GM19395 (cell line): ENCODE measurements around the gene AZU1.

Experiments
- ATAC-seq: cut with Tn5 transposase; IDR thresholded peaks from one replicate; pipeline ENCODE4 v1.9.1; 2021; ENCODE audit warnings: mild to moderate bottlenecking, moderate library complexity; ENCODE audit not compliant: unreplicated experiment

AZU1 gene, protein sequence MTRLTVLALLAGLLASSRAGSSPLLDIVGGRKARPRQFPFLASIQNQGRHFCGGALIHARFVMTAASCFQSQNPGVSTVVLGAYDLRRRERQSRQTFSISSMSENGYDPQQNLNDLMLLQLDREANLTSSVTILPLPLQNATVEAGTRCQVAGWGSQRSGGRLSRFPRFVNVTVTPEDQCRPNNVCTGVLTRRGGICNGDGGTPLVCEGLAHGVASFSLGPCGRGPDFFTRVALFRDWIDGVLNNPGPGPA

DNA sequence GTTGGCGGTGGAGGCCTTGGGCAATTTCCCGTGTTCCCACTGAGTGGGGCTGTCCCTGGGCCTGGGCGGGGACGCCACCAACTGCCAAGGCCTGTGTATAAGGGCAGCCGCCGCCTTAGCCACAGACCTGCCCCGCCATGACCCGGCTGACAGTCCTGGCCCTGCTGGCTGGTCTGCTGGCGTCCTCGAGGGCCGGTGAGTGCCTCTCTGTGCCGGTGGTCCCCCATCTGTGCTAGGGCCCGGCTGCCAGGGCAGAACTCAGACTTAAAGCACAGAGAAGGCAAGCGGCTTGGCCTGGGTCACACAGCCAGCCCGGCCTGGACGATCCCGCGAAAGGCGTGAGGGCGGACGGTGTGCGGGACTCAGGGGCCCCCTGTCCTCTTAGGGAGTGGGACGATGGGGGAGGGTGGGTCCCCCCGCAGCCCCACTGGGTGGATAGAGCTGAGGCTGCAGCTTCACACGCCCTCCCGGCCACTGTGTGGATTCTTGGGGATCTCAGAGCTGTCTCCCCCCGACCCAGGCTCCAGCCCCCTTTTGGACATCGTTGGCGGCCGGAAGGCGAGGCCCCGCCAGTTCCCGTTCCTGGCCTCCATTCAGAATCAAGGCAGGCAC is at the start of gene AZU1:
Gene AZU1 (plus strand): TSS at position 128 of the 612 bp plus-strand sequence. CDS start 10 bp downstream, at position 138.
- no peak for ATAC-seq

DNA sequence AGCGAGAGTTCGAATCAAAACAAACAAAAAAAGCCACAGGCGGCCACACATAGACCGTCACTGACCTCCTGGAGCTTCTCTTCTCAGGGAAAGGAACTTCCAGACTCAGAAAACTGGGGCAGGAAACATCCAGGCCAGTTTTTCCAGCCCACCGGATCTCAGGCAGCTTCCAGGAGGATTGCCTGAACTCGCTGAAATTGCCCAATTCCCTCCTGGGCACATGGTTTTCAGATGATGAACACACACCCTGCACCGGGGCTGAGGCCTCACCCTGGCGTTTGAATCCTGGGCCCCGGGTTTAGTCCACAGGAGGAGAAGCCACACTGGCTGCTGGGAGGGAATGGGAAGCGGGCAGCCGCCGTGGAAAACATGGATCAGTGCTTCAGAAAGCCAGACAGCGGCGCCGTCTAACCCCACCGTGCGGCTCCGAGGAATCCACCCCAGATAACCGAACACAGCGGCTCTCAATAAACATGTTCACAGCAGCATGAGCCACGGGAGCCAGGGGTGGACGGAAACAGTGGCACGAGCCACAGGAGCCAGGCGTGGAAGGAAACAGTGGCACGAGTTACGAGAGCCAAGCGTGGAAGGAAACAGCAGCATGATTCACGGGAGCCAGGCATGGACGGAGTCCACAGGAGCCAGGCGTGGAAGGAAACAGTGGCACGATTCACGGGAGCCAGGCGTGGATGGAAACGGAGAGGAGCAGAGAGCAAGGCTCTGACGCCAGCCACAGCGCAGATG is 48.6 kb upstream of the AZU1 start:
- no peak for ATAC-seq

DNA sequence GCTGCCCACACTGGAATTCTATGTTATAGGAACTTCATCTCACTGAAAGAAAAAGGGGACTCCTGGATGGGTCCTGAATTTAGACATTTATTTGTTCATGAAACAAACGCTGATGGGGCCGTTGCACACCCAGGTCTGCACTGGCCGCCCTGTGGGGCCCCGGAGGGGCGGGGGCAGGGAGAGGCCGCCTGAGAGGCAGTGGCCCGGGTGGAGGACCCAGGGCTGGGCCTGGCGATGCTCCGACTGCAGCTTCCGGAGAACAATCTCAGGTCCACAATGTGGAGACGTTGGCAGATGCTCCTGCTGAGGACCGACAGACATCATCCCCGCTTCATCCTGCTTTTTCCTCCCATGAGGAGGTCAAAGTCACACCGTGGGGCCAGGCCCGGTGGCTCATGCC is 46.7 kb upstream of the AZU1 start:
- ATAC-seq: no peak

DNA sequence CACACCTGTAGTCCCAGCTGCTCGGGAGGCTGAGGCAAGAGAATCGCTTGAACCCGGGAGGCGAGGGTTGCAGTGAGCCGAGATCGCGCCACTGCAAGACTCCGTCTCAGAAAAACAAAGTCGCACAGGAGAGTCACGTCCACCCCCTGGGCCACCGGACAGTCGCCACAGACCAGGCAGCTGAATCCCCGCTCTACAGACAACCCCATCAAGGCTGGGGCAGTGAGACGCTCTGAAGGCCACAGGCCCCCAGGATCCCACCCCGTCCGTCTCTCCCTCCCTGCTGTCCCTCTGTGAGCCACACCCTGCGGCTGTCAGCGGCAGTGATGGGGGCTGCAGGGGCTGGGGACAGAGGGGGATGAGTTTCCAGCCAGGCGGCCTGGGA is 45.8 kb upstream of the AZU1 start:
- no peak for ATAC-seq

DNA sequence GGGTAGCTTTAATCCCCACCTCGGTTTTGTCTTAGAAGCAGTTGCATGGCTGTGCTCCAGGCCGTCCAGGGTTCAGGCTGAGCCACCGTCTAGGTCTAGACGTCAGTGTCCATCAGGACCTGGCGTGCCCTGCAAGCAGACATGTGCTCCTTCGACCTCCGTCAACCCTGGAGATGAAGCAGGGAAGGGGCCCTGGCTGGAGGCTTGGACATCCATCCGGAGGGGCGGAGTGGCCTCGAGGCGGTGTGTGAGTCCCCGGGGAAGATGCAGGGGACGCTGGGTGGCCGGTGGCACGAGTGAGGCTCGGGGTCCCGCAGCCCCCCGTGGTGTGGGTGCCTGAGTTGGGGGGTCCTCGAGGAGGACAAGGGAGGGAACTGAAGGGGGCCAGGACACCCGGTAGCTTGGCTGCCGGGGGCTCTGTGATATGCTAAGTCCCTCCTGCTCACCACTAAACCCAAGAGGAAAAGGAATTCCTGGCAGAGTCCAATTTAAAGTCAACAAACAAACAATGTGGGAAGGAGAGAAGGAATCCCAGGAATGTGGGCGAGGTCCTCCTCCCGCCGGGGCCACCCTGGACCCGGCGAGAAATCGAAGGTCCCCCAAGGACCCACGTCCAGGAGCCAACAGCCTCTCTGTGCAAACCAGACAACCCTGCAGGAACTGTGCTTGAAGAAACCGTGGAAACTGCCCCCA is 45.3 kb upstream of the AZU1 start:
- no peak for ATAC-seq

DNA sequence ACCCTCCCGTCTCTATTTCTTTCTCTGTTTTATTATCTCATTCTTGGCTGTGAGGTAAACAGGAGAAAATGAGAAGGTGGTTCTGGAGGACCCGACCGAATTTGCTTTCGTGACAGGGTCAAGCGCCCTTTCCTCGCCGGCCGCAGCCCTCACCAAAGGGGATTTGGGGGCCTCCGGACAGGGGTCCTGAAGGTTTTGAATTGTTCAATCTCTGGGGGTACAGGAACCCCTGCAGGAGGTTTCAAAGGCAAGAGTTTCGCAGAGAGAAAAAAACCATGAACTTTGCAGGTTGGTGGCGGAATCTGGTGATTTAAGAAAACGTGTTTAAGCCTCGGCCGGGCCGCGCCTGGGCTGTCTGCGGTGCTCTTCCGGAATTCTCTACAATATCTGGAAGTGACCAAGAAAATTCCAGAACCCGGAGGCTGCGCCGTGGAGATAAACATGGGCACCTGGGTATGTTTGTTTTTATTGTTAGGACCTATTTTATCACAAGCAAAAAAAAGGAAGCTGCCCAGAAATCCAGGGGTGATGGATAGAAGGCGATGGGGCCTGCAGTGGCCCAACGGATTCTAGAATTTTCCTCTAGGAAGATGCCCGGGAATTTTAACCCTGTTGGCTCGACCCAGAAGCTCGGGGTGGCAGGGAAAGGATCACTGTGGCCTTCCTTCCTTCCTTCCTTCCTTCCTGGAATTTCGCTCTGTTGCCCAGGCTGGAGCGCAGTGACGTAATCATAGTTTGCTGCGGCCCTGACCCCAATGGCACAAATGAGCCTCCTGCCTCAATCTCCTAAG is 44.6 kb upstream of the AZU1 start:
- ATAC-seq: no peak

DNA sequence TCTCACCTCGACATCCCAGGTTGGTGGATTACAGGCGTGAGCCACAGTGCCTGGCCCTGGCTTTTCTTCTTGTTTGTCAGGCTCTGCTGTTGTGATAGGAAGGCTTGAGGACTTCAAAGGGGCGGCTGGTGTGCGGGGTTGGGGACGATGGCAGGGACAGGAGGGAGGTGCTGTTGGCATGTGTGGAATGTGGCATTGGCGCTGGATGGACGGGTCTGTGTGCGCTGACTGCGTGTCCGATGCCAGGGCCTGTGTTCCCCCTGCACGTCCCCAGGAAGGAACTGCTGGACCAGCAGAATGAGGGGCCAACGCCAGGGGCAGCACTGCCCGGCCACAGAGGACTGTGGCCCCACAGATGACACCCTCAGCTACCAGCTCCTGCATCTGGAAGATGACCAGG is 43.1 kb upstream of the AZU1 start:
- no peak for ATAC-seq

DNA sequence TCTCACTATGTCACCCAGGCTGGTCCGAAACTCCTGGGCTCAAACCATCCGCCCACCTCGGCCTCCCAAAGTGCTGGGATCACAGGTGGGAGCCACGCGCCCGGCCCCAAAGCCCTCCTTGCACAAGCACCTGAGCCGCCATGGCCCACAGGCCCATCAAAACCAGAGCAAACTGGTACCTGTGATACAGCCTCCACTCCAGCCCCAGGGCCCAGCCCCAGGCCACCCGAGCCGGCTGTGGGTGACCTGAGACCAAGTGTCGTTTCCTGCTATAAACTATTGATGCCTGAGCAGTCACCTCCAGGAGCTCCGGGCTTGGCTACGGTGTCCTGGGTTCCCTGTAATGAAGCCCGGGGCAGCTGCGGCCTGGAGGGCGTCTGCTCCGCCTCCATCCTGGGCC is 40.1 kb upstream of the AZU1 start:
- ATAC-seq: no peak

DNA sequence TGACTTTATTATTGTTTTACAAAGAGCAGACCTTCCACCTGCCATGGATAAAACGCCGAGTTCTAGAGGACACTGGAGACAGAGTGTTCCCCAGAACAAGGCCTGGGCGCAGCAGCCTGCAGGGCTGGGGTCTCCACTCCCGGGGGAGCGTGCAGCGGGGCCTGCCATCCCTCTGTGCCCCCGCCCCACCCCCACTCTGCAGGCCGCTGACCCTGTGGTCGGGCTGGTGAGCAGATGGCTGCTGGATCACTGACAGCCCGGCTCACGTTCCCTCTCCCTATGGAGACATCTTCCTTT is 39.0 kb upstream of the AZU1 start:
- no peak for ATAC-seq

DNA sequence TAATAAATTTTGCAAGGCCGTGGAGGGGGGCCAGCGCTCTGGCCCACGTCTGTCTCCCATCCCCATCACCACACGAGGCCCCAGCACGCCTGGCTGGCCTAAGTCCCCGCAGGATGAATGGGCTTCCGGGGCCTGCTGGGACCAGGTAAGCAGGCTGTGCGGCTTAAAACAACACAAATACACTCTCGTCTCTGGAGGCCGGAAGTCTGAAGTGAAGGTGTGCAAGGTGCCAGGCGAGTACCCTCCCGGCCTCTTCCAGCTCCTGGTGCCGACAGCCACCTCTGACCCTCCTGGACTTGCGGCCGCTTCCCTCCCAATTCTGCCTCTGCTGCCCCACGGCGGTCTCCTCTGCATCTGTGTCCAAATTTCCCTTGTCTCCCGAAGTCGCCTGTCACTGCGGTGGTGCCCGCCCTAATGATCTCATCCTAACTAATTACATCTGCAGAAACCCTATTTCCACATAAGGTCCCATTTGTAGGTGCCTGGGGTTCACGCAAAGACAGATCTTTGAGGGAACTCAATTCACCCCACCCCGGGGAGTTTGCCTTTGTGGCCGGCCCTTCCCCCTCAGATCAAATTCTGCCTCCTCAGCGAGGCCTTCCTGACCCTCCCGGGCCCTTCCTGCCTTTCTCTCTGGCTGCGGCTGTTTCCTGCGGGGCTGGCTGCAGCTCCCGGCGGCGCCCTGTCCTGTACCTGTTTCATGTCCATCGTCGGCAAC is 38.5 kb upstream of the AZU1 start:
- no peak for ATAC-seq

DNA sequence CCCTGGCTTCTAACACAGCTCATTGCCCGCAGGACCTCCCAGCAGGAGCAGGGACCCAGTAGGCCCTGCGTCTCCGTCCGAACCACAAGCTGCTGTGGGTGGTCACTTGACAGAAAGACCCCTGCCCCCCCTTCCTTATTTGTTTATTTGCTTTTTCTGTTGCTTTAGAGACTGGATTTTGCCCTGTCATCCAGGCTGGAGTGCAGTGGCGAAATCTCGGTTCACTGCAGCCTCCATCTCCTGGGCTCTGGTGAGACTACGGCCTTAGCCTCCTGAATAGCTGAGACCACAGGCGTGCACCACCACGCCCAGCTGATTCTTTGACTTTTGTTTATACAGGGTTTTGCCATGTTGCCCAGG is 38.0 kb upstream of the AZU1 start:
- no peak for ATAC-seq

DNA sequence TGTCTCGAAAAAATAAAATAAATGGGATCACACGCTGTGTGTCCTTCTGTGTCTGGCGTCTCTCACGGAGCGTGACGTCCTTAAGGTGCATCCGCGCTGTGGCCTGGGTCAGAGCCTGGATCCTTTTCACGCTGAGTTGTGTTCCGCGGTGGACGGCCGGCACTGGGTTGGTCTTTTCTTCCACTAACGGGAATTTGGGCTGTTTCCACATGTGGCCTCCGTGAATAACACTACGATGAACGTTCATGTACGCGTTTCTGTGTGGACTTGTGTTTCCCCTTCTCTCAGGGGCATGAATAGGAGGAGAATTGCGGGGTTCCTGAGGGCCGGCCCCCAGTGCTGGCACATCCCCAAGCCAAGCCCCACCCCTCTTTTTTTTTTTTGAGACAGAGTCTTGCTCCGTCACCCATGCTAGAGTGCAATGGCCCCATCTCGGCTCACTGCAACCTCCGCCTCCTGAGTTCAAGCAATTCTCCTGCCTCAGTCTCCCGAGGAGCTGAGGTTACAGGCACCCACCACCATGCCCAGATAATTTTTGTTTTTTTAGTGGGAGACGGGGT is 36.5 kb upstream of the AZU1 start:
- ATAC-seq: no peak

DNA sequence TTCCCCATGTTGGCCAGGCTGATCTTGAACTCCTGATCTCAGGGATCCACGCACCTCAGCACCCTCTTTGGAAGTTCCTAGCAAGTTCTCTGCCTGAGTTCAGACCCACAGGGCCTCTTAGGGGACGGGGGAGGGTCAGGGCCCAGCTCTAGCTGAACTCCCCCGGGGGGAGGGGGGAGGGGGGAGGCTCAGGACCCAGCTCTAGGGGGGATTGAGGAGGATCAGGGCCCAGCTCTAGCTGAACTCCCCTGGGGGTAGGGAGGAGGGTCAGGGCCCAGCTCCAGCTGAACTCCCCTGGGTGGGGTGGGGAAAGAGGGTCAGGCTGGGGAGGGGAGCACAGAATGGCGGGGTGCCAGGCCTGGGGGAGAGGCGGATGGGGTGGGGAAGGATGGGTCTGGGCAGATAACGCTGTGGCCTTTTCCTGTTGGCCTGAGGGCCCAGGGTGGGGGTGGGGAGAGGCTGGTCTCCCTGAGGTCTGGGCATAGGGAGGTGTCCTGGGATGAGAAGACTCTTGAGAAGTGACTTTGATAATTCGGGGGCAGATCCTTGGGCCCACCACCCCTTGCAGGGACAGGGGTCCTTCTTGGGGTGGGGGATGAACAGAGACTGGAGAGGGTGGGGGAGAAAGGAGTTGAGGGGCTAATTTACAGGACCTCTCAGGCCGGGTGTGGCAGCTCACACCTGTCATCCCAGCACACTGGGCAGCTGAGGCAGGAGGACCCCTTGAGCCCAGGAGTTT is 35.9 kb upstream of the AZU1 start:
- ATAC-seq: no peak

DNA sequence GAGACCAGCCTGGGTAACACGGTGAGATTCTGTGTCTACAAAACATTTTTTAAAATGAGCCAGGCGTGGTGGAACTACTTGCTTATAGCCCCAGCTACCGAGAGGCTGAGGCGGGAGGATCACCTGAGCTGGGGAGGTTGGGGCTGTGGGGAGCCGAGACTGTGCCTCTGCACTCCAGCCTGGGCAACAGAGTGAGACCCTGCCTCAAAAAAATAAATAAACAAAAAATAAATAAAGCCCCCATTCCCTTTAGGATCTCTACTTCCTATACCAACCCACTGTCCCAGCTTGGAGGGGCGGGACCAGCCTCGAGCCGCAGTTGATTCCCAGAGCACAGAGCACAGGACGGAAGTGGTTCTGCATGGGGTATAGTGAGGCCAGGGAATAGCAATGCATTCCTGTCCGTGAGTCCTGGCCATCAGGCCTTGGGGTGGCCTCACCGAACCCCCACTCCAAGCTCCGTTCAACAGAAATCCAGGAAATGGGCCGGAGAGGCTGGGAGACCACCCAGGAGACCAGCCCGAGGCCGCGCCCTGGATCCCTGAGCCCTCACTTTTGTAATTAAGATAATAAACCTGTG is 35.2 kb upstream of the AZU1 start:
- no peak for ATAC-seq

DNA sequence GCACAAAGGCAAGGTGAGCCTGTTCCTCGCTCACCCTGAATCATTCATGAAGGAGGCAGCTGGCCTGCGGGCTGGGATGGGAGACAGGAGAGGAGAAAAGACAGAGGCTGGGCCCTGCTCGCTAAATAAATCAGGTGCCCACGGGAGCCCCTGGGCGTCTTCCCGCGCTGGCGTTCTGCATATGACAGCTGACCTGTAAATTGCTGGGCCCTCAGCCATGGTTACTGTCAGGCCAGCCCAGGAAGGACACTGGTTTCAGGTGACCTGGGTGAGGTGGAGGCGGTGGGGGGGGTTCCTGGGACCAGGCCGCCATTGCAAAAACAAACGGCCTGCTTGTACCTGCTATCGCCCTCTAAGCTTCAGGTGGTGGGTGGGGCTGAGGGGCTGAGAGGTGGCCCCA is 33.8 kb upstream of the AZU1 start:
- ATAC-seq: no peak

DNA sequence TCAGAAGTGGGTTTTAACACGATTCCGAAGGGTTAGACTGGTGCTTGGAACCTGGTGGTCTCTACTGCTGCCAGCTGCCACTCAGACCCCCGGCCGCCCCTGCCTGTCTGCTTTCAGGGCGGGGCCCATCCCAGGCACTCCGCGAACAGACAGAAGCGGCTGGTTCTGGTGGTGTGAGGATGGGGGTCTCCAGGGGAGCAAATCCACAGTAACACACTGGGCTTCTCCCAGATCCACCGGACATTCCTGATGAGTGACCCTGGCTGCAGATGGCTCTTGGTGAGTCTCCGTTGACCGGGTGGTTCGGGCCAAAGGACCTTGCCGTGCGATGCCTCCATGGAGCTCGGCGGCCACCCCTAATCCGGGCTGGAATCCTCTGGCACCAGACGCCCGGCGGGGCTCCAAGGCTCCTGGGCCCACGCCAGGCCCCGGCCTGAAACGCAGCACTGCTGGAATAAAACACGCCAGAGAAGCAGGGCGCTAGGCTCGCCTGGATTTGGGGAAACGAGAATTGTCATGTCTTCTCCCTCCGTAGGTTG is 32.5 kb upstream of the AZU1 start:
- no peak for ATAC-seq

DNA sequence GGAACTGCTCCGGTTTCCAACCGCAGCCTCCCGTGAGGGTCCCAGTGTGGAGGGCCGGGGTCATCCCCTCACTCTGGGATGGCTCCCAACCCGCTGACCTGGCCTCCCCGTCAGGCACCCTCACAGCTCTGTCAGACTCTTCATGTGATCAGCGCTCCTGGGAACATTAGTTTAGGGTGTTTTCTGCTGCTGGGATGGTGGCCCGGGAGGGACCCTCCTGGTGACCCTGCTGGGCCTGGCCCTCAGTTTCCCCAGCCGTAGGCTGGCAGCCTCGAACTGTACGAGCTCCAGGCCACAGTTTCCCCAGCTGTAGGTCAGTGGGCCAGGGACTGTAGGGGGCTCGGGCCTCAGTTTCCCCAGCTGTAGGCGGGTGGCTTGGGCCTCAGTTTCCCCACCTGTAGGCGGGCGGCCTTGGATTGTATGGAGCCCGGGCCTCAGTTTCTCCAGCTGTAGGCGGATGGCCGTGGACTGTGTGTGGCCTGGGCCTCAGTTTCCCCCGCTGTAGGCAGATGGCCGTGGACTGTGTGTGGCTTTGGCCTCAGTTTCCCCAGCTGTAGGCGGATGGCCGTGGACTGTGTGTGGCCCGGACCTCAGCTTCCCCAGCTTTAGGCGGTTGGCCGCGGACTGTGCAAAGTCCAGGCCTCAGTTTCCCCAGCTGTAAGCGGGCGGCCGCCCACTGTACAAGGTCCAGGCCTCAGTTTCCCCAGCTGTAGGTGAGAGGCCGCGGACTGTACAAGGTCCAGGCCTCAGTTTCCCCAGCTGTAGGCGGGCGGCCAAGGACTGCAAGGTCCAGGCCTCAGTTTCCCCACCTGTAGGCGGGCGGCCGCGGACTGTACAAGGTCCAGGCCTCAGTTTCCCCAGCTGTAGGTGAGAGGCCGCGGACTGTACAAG is 31.7 kb upstream of the AZU1 start:
- ATAC-seq: no peak
